Measurements from ENCODE around the gene IGFALS. TPM values are rescaled to one million over a fixed set of nuclear protein-coding genes. Genes with fewer than 3 reads are reported as not detected.

IGFALS gene
- total RNA-seq, 3 donors from 2014 or later (not counting 1 experiment from before 2014, with no cell fraction given): 0.47 to 1.1 (median 0.70) TPM

DNA sequence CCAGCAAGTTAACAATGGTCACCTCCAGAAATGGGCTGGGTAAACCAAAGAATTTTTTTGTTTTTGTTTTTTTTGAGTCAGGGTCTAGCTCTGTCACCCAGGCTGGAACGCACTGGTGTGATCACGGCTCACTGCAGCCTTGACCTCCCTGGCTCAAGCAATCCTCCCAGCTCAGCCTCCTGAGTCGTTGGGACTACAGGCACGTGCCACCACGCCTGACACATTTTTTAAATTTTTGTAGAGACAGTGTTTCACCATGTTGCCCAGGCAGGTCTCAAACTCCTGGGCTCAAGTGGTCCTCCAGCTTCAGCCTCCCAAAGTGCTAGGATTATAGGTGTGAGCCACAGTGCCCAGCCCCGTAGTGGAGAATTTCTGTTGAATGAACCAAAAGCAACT is 12.8 kb downstream of the IGFALS start:
- Histone ChIP-seq H3K27me3 (ENCODE audit: control insufficient read depth, insufficient read depth, low read length) (no peaks in the 10 kb centered on the region), H3K36me3 (ENCODE audit: control insufficient read depth, insufficient read depth, low read length) (peaks cover 19% of the 10 kb centered on the region), H3K4me3 (ENCODE audit: low read length) (no peak overlapping the region), H3K27ac (ENCODE audit: low read length) (no peak overlapping the region), H3K4me1 (ENCODE audit: control insufficient read depth, insufficient read depth, low read length) (peaks cover 49% of the 10 kb centered on the region), H3K9me3 (ENCODE audit: control insufficient read depth, insufficient read depth, low read length) (no peaks in the 10 kb centered on the region)
- TF ChIP-seq, protein P1, sequence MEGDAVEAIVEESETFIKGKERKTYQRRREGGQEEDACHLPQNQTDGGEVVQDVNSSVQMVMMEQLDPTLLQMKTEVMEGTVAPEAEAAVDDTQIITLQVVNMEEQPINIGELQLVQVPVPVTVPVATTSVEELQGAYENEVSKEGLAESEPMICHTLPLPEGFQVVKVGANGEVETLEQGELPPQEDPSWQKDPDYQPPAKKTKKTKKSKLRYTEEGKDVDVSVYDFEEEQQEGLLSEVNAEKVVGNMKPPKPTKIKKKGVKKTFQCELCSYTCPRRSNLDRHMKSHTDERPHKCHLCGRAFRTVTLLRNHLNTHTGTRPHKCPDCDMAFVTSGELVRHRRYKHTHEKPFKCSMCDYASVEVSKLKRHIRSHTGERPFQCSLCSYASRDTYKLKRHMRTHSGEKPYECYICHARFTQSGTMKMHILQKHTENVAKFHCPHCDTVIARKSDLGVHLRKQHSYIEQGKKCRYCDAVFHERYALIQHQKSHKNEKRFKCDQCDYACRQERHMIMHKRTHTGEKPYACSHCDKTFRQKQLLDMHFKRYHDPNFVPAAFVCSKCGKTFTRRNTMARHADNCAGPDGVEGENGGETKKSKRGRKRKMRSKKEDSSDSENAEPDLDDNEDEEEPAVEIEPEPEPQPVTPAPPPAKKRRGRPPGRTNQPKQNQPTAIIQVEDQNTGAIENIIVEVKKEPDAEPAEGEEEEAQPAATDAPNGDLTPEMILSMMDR (IDR thresholded peaks at IDR 0.05): no peak
- ATAC-seq (no peak), DNase-seq (no peak)
- Mint-ChIP-seq H3K36me3 (no peaks in the 10 kb centered on the region), H3K27me3 (ENCODE audit: low read depth in 2 of 2) (no peaks in the 10 kb centered on the region), H3K4me1 (peaks cover 10 to 22% of the 10 kb centered on the region in 2 donors), H3K27ac (peak overlapping the region in 1 of 2 donors; percentile 88), H3K9me3 (no peaks in the 10 kb centered on the region), H3K4me3 (peak overlapping the region; percentile 89)
- 93% methylated on average over 6 of the region's 6 CpGs for WGBS (ENCODE audit: insufficient coverage)
- intact Hi-C loops (cut with micrococcal nuclease): no loop called here

DNA sequence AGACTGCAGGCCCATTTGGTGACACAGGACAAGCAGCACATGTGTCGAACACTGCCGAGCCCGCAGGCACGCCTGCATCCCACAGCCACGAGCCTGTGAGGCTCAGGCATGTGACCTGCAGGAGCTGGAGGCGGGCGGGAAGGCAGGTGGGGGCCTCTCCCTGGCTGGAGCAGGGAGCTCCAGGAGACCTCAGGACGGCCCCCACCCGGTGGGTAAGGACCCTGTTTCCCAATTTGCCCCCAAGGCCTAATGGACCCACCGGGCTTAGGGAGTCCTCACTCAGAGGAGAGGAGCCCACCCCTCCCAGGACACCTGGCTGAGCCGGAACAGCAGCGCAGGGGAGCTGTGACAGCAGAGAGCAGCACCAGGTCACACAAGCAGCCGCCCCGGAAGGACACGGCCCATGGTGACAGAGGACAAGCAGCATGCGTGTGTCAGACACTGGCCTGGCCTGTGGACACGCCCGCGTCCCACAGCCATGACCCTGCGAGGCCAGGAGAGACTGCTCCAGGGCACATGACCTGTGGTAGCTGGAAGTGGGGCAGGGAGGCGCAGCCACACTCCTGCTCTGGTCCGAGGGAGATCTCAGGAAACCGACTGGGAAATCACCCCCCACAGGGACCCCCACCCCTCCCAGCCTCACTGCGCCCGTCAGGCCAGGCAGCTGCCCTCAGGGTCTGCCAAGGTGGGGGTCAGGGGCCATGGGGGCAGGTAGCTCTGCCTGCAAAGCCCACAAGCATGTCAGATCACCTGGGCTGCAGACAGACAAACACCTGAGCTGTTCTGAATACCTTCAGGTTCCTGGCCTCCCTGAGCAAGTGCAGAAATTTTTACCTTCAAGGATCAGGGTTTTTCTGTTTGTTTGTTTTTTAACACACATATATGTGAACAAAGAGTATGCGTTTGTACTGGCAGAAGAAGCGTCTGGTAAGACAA is 13.5 kb downstream of the IGFALS start:
- Mint-ChIP-seq H3K4me1 (peaks cover 10 to 16% of the 10 kb centered on the region in 2 donors), H3K27me3 (ENCODE audit: low read depth in 2 of 2) (no peaks in the 10 kb centered on the region), H3K27ac (peak overlapping the region in 1 of 2 donors; percentile 88), H3K4me3 (peak overlapping the region; percentile 21), H3K9me3 (no peaks in the 10 kb centered on the region), H3K36me3 (no peaks in the 10 kb centered on the region)
- WGBS (ENCODE audit: insufficient coverage): 90% methylated on average over 27 of the region's 27 CpGs
- no peak for ATAC-seq
- intact Hi-C loops (cut with micrococcal nuclease): loop anchor here (10.0 kb wide), 1 partner anchor 145 kb away; no protein-coding TSS in a partner anchor
- TF ChIP-seq, protein P1 (IDR thresholded peaks at IDR 0.05): no peak
- H3K9me3 ChIP-seq (ENCODE audit: control insufficient read depth, insufficient read depth, low read length): no peaks in the 10 kb centered on the region
- H3K27me3 ChIP-seq (ENCODE audit: control insufficient read depth, insufficient read depth, low read length): no peaks in the 10 kb centered on the region
- no peak overlapping the region for H3K27ac ChIP-seq (ENCODE audit: low read length)
- H3K4me1 ChIP-seq (ENCODE audit: control insufficient read depth, insufficient read depth, low read length): peaks cover 45% of the 10 kb centered on the region
- no peak for DNase-seq
- H3K36me3 ChIP-seq (ENCODE audit: control insufficient read depth, insufficient read depth, low read length): peaks cover 24% of the 10 kb centered on the region
- no peak overlapping the region for H3K4me3 ChIP-seq (ENCODE audit: low read length)

DNA sequence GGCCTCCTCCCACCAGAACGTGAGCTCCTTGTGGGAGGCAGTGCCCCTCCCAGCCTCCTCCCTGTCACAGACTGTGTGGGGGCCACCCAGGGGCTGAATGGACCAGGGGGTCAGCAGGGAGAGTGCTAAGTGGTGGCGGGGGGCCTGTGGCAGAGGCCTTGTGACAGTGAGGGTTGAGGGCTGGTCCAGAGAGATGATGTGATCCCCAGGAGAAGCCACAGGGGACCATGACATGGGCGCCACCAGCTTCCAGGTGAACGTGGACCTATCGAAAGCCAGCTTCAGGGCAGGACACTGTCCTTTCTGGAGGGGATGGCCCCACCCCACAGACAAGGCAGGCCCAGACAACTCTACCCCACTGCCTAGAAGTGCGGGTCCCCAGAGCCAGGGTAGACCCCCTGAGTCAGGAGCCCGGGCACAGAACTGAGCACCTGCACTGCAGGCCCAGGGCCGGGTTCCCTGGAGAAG is 14.2 kb downstream of the IGFALS start:
- intact Hi-C loops (cut with micrococcal nuclease): loop anchor here (10.0 kb wide), 1 partner anchor 146 kb away; no protein-coding TSS in a partner anchor
- no peaks in the 10 kb centered on the region for H3K27me3 ChIP-seq (ENCODE audit: control insufficient read depth, insufficient read depth, low read length)
- H3K4me1 ChIP-seq (ENCODE audit: control insufficient read depth, insufficient read depth, low read length): peaks cover 50% of the 10 kb centered on the region
- ATAC-seq: no peak
- Mint-ChIP-seq H3K9me3 (no peaks in the 10 kb centered on the region), H3K36me3 (no peaks in the 10 kb centered on the region), H3K27ac (no peak overlapping the region), H3K4me3 (no peak overlapping the region), H3K4me1 (peaks cover 10 to 15% of the 10 kb centered on the region in 2 donors), H3K27me3 (ENCODE audit: low read depth in 2 of 2) (no peaks in the 10 kb centered on the region)
- H3K4me3 ChIP-seq (ENCODE audit: low read length): no peak overlapping the region
- WGBS (ENCODE audit: insufficient coverage): 94% methylated on average over 8 of the region's 8 CpGs
- H3K36me3 ChIP-seq (ENCODE audit: control insufficient read depth, insufficient read depth, low read length): peaks cover 24% of the 10 kb centered on the region
- TF ChIP-seq, protein P1 (IDR thresholded peaks at IDR 0.05): no peak
- no peaks in the 10 kb centered on the region for H3K9me3 ChIP-seq (ENCODE audit: control insufficient read depth, insufficient read depth, low read length)
- no peak overlapping the region for H3K27ac ChIP-seq (ENCODE audit: low read length)
- no peak for DNase-seq
